ENCODE results near the gene GUCA2A. TPM values are rescaled to one million over a fixed set of nuclear protein-coding genes. Genes with fewer than 3 reads are reported as not detected.

The GUCA2A gene
- total RNA-seq, 3 donors from 2014 or later, result not detected

- H3K4me1 Mint-ChIP-seq (ENCODE audit: low read depth), result no peaks in the 10 kb centered on the region
- H3K4me3 Mint-ChIP-seq, result no peak overlapping the region
- no peaks in the 10 kb centered on the region for H3K27me3 Mint-ChIP-seq (ENCODE audit: low read depth)
- peaks cover 1% of the 10 kb centered on the region for H3K36me3 Mint-ChIP-seq (ENCODE audit: insufficient read depth)
- ATAC-seq (no peak), DNase-seq (no peak)
- H3K9me3 Mint-ChIP-seq, result no peaks in the 10 kb centered on the region
Observed at GRCh38 chr1:42171679-42172266, 7.2 kb upstream of the GUCA2A start.

GRCh38 chr1:42170779-42171621 lies 6.5 kb upstream of the GUCA2A start:
- no peaks in the 10 kb centered on the region for H3K27me3 Mint-ChIP-seq (ENCODE audit: low read depth)
- H3K4me3 Mint-ChIP-seq, result no peak overlapping the region
- no peak for DNase-seq
- no peaks in the 10 kb centered on the region for H3K4me1 Mint-ChIP-seq (ENCODE audit: low read depth)
- no peak for ATAC-seq
- H3K36me3 Mint-ChIP-seq (ENCODE audit: insufficient read depth), result no peaks in the 10 kb centered on the region
- H3K9me3 Mint-ChIP-seq, result no peaks in the 10 kb centered on the region

- H3K27me3 Mint-ChIP-seq (ENCODE audit: low read depth), result peaks cover 3% of the 10 kb centered on the region
- no peak for DNase-seq
- no peak for ATAC-seq
- H3K4me1 Mint-ChIP-seq (ENCODE audit: low read depth), result no peaks in the 10 kb centered on the region
- H3K9me3 Mint-ChIP-seq, result no peaks in the 10 kb centered on the region
- H3K36me3 Mint-ChIP-seq (ENCODE audit: insufficient read depth), result no peaks in the 10 kb centered on the region
- H3K4me3 Mint-ChIP-seq, result no peak overlapping the region
Observed at GRCh38 chr1:42168763-42169162, 4.2 kb upstream of the GUCA2A start.

GRCh38 chr1:42168391-42168670 lies 3.8 kb upstream of the GUCA2A start:
- ATAC-seq, result no peak
- peaks cover 3% of the 10 kb centered on the region for H3K27me3 Mint-ChIP-seq (ENCODE audit: low read depth)
- no peak for DNase-seq
- H3K4me1 Mint-ChIP-seq (ENCODE audit: low read depth), result no peaks in the 10 kb centered on the region
- no peaks in the 10 kb centered on the region for H3K9me3 Mint-ChIP-seq
- no peak overlapping the region for H3K4me3 Mint-ChIP-seq
- no peaks in the 10 kb centered on the region for H3K36me3 Mint-ChIP-seq (ENCODE audit: insufficient read depth)

DNA sequence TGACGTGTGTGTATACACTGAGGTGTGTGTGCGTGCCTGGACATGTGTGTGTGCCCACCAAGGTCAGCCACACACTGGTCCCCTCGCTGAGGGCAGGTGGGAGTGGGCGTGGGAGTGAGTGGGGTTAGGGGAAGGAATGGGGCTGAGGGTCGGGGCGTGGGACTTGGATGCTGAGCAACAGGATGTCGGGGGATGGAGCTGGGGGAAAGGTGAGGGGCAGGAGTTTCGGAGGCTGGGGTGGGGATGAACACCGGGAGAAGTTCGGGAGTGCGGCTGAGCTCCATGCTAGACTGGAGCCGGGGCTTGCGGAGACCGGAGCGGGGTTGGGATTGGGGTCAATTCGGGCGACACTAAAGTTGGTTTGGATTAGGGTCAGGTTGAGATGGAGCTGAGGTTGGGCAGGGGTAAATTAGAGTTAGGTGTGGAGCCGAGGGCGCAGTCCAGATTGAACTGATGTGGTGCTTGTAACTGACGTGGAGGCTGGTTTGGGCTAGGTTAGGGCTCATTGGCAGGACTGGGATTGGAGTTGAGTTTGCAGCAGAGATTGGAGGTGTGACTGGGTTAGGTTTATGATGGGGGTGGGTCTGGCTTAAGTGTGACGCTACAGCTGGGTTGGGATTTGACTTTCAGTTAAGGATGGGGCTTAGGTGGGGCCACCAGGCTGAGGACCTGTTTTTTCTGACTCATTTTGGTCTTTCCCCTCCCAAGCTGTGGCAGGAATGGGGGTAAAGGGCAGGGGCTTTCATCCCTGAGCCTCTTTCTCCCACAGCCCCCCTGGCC lies 3.3 kb upstream of the GUCA2A start:
- no peaks in the 10 kb centered on the region for H3K4me1 Mint-ChIP-seq (ENCODE audit: low read depth)
- H3K4me3 Mint-ChIP-seq, result no peak overlapping the region
- peaks cover 7% of the 10 kb centered on the region for H3K27me3 Mint-ChIP-seq (ENCODE audit: low read depth)
- DNase-seq (no peak), ATAC-seq (no peak)
- H3K9me3 Mint-ChIP-seq, result no peaks in the 10 kb centered on the region
- H3K36me3 Mint-ChIP-seq (ENCODE audit: insufficient read depth), result no peaks in the 10 kb centered on the region

DNA sequence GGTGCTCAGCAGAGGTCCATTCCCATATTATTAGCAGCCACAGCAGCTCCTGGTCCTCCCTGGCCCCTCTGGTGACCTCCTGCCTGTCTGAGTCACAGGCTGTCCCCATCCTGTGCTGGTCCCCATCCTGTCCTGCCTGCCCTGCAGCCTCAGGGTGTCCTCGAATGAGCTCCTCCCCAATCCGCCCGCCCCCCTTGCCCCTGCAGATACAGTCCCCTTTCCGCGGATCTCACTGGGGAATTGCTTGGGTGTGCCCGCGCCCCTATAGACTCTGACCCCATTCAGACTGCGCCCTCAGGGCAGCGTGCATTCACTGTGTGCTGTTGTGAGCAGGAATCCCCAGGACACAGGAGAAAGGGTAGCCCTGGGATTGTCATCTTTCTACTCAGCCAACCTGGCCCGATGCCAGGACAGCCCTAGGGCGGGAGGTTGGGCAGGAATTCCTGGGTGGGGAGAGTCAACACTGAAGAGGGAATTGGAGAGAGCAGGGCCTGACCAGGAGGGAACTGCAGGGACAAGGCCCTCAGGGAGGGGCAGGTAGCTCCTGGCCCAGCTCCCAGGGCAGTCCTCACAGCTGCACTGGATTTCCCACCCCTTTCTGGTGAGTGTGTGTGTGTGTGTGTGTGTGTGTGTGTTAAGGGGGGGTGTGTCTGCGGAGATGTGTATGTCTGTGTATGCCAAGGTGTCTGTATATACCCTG lies 1.1 kb upstream of the GUCA2A start:
- Mint-ChIP-seq H3K9me3 (peaks cover 8% of the 10 kb centered on the region), H3K4me1 (ENCODE audit: low read depth) (no peaks in the 10 kb centered on the region), H3K36me3 (ENCODE audit: insufficient read depth) (no peaks in the 10 kb centered on the region), H3K27me3 (ENCODE audit: low read depth) (peaks cover 9% of the 10 kb centered on the region), H3K4me3 (no peak overlapping the region)
- DNase-seq, result no peak
- no peak for ATAC-seq

- ATAC-seq (no peak), DNase-seq (no peak)
- no peaks in the 10 kb centered on the region for H3K36me3 Mint-ChIP-seq (ENCODE audit: insufficient read depth)
- H3K4me1 Mint-ChIP-seq (ENCODE audit: low read depth), result no peaks in the 10 kb centered on the region
- peaks cover 9% of the 10 kb centered on the region for H3K27me3 Mint-ChIP-seq (ENCODE audit: low read depth)
- peaks cover 11% of the 10 kb centered on the region for H3K9me3 Mint-ChIP-seq
- H3K4me3 Mint-ChIP-seq, result no peak overlapping the region
Observed at GRCh38 chr1:42163536-42164503, 725 bp downstream of the GUCA2A start.

DNA sequence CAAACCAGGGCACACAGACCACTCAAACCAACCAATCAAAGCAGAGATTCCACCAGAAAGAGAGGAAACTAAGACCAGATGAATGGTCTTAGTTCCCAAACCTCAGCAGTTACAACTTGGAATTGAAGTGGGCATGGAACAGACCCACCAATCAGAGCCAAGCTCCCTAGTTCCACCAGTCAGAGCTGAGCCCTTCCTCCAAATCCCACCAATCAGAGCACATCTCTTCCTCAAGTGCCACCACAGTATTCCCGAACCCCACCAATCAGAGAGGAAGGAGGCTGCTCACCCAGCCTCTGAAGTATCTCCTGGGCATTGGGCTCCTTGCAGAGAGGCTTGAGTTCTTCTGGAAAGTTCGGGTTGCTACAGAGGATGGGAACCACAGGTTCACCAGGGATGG lies 1.4 kb downstream of the GUCA2A start:
- Mint-ChIP-seq H3K9me3 (peaks cover 11% of the 10 kb centered on the region), H3K4me3 (no peak overlapping the region), H3K36me3 (ENCODE audit: insufficient read depth) (no peaks in the 10 kb centered on the region), H3K27me3 (ENCODE audit: low read depth) (peaks cover 9% of the 10 kb centered on the region), H3K4me1 (ENCODE audit: low read depth) (no peaks in the 10 kb centered on the region)
- DNase-seq (no peak), ATAC-seq (no peak)

- ATAC-seq (no peak), DNase-seq (no peak)
- H3K4me1 Mint-ChIP-seq (ENCODE audit: low read depth), result peaks cover 6% of the 10 kb centered on the region
- H3K4me3 Mint-ChIP-seq, result no peak overlapping the region
- H3K27me3 Mint-ChIP-seq (ENCODE audit: low read depth), result peaks cover 9% of the 10 kb centered on the region
- H3K9me3 Mint-ChIP-seq, result peaks cover 11% of the 10 kb centered on the region
- no peaks in the 10 kb centered on the region for H3K36me3 Mint-ChIP-seq (ENCODE audit: insufficient read depth)
Observed at GRCh38 chr1:42162181-42162580, 2.4 kb downstream of the GUCA2A start.

DNA sequence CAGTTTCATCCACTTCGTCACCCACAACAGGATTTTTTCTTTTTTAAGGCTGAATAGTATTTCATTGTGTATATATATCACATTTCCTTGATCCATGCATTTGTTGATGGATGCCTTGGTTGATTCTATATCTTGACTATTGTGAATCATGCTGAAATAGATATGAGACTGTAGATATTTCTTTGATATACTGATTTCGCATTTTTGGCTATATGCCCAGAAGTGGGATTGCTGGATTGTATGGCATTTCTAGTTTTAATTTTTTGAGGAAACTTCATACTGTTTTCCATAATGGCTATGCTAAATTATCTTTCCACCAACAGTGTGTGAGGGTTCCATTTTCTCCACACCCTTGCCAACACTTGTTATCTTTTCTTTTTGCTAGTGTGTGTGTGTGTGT lies 6.4 kb downstream of the GUCA2A start:
- H3K27me3 Mint-ChIP-seq (ENCODE audit: low read depth), result peaks cover 6% of the 10 kb centered on the region
- no peak overlapping the region for H3K4me3 Mint-ChIP-seq
- H3K4me1 Mint-ChIP-seq (ENCODE audit: low read depth), result peaks cover 6% of the 10 kb centered on the region
- no peaks in the 10 kb centered on the region for H3K36me3 Mint-ChIP-seq (ENCODE audit: insufficient read depth)
- ATAC-seq (no peak), DNase-seq (no peak)
- peaks cover 11% of the 10 kb centered on the region for H3K9me3 Mint-ChIP-seq

DNA sequence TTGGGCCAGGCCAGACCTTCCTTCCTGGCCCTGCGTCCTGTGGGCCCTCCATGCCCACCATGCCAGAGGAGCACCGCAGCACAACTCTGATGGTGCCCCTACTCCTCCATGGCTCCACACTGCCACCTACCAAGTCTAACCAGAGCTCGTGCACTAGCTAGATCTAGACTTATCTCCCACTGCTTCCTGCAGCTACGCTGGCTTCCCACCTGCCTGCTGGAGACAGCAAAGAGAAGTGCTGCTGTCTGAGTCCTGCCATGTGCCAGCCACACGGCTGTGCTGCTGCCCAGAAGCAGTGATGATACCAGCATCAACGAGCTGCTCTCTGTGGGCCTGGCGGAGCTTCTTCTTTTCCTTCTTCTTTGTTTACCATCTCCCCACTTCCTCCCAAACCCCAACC lies 6.9 kb downstream of the GUCA2A start:
- H3K4me1 Mint-ChIP-seq (ENCODE audit: low read depth), result peaks cover 6% of the 10 kb centered on the region
- peaks cover 2% of the 10 kb centered on the region for H3K27me3 Mint-ChIP-seq (ENCODE audit: low read depth)
- DNase-seq, result no peak
- ATAC-seq, result peak; percentile 32 to 40
- no peak overlapping the region for H3K4me3 Mint-ChIP-seq
- no peaks in the 10 kb centered on the region for H3K36me3 Mint-ChIP-seq (ENCODE audit: insufficient read depth)
- peaks cover 11% of the 10 kb centered on the region for H3K9me3 Mint-ChIP-seq

- Mint-ChIP-seq H3K27me3 (ENCODE audit: low read depth) (peaks cover under 1% of the 10 kb centered on the region), H3K4me1 (ENCODE audit: low read depth) (peaks cover 6% of the 10 kb centered on the region), H3K9me3 (peaks cover under 1% of the 10 kb centered on the region), H3K4me3 (no peak overlapping the region), H3K36me3 (ENCODE audit: insufficient read depth) (no peaks in the 10 kb centered on the region)
- ATAC-seq (no peak), DNase-seq (no peak)
Observed at GRCh38 chr1:42155362-42155761, 9.2 kb downstream of the GUCA2A start.

- H3K27me3 Mint-ChIP-seq (ENCODE audit: low read depth), result peaks cover 2% of the 10 kb centered on the region
- DNase-seq, result no peak
- H3K4me1 Mint-ChIP-seq (ENCODE audit: low read depth), result peaks cover 6% of the 10 kb centered on the region
- H3K4me3 Mint-ChIP-seq, result no peak overlapping the region
- H3K9me3 Mint-ChIP-seq, result no peaks in the 10 kb centered on the region
- no peaks in the 10 kb centered on the region for H3K36me3 Mint-ChIP-seq (ENCODE audit: insufficient read depth)
- no peak for ATAC-seq
Observed at GRCh38 chr1:42154685-42155084, 9.9 kb downstream of the GUCA2A start.
